Heart right ventricle (tissue), 16 donors: ENCODE results near the gene CKLF. TPM values are rescaled to one million over a fixed set of nuclear protein-coding genes. Genes with fewer than 3 reads are reported as not detected.

Experiments used
- ATAC-seq, 8 donors: fragments of 200-7000 bp; cut with Tn5 transposase; one replicate each; pipeline ENCODE4 v1.9.1; 2020; ENCODE audit warnings: mild to moderate bottlenecking in 8 of 8, moderate library complexity in 8 of 8, moderate number of reproducible peaks in 1 of 8
- DNase-seq, 2 donors: peaks; one replicate each; pipeline ENCODE4 v3.0.0-alpha.2; 2020
- H3K27ac ChIP-seq, 10 donors: fragments of 200-600 bp; sonication (generic) in 2 of 10; one replicate each; pipeline versions ENCODE4 v1.5.0 to v1.8.0; 2020 to 2022; ENCODE audit warnings: mild to moderate bottlenecking in 3 of 10
- H3K27me3 ChIP-seq, 7 donors: fragments of 200-600 bp; one replicate each; pipeline ENCODE4 v1.8.0; 2021 to 2022; ENCODE audit warnings: mild to moderate bottlenecking in 2 of 7
- H3K36me3 ChIP-seq, 9 donors: fragments of 200-600 bp; sonication (generic) in 1 of 9; one replicate each; pipeline versions ENCODE4 v1.5.0 to v1.8.0; 2020 to 2022; ENCODE audit warnings: mild to moderate bottlenecking in 2 of 9
- H3K4me1 ChIP-seq, 9 donors: fragments of 200-600 bp; sonication (generic) in 1 of 9; one replicate each; pipeline versions ENCODE4 v1.5.0 to v1.8.0; 2020 to 2022; ENCODE audit warnings: mild to moderate bottlenecking in 4 of 9
- H3K4me3 ChIP-seq, 10 donors: fragments of 200-600 bp; sonication (generic) in 2 of 10; one replicate each; pipeline versions ENCODE4 v1.5.0 to v1.8.0; 2020 to 2022; ENCODE audit warnings: mild to moderate bottlenecking in 7 of 10, moderate library complexity in 2 of 10
- H3K9me3 ChIP-seq, 11 donors: fragments of 200-600 bp in 10 of 11; sonication (generic) in 2 of 11; one replicate each; pipeline versions ENCODE4 v1.5.0 to v1.8.0; 2013 to 2022; ENCODE audit warnings: mild to moderate bottlenecking in 2 of 11, control low read depth in 1 of 11, moderate library complexity in 1 of 11
- CTCF ChIP-seq, 9 donors: fragments of 200-600 bp; sonication (generic) in 2 of 9; IDR thresholded peaks; one replicate each; pipeline versions ENCODE4 v1.5.0 to v1.8.0; 2021 to 2022; ENCODE audit warnings: antibody characterized with exemption in 9 of 9, mild to moderate bottlenecking in 5 of 9, moderate library complexity in 1 of 9
- WGBS, 2 donors: extraction: QIAGEN DNeasy Blood & Tissue Kit; methylation state at CpG; one replicate each; pipeline ENCODE4 v1.1.7; 2013; ENCODE audit warnings: inconsistent platforms in 1 of 2; 5-methylcytosine and 5-hydroxymethylcytosine counted together
- intact Hi-C, 10 donors: fragments of 100-400 bp; cut with DNase I; formaldehyde crosslinking; loops; one replicate each; pipeline versions ENCODE4 v1.11.1 to v1.14.2; 2022
- polyA plus RNA-seq, 2 donors: library from polyadenylated mRNA; stranded (reverse); fragments of 200-250 nt; gene quantifications; one replicate each; pipeline ENCODE4 v1.2.3, GENCODE V29; 2013
- total RNA-seq, 10 donors: library from RNA; stranded (reverse); fragmentation: NEBNext Ultra II Directional in 3 of 10; extraction: Animal tissue kit (Norgen Biotek cat#: 25700) in 3 of 10; gene quantifications; one replicate each; pipeline versions ENCODE4 v1.2.1 to v1.2.4, GENCODE V29; 2021 to 2023
- donor health status: Arrhythmogenic right ventricular cardiomyopathy.
- donor health status: ischemic (EF 13 %, LVEDD 7.1; RV severe dilation, severe dysfunction).
- donor health status: healthy with polysubstance abuse.
- donor health status: DM: no; HTN: yes; CAD: no.
- donor health status: DM: no; HTN: no; CAD: no.
- donor health status: ischemic (EF 25% LVEDD 6.9; RV normal size, moderate dysfunction).
- donor health status: ischemic (EF 25% LVEDD 5.7; RV mildly dilated, moderate dysfunction).
- donor health status: healthy.
- donor health status: DM: yes; HTN: yes; CAD: no.
- donor health status: Ischemic cardiomyopathy.
- donor health status: ischemic (EF 35%, LVEDD 5.7; RV mildly dilated, moderate dysfunction).
- donor health status: nonischemic (EF 11% LVEDD 7.7; RV severe dilation, severe dysfunction).
- donor health status: DM: yes; HTN: yes; CAD: no.
- donor health status: PGD.
- donor health status: ischemic (EF 29% LVEDD 5.4; RV normal size, mild dysfunction).
- donor health status: nonischemic (EF 23%, LVEDD 6.1; RV moderate dilation, normal function).

CKLF gene
- total and polyA plus RNA-seq, 12 donors: 1.6 to 24.1 (median 6.8) TPM

GRCh38 chr16:66554495-66554894 lies 2.1 kb downstream of the CKLF start:
- DNase-seq (no peak), ATAC-seq (no peak)
- H3K27me3 ChIP-seq: no peaks in the 10 kb centered on the region
- H3K4me3 ChIP-seq: peak overlapping the region in 1 of 10 donors; percentile 74
- peaks cover 0 to 27% (median 0%) of the 10 kb centered on the region in 9 donors for H3K36me3 ChIP-seq
- peaks cover 5 to 66% (median 38%) of the 10 kb centered on the region in 9 donors for H3K4me1 ChIP-seq
- 92 to 96% methylated on average over 6 of the region's 6 CpGs for WGBS, 2 donors
- TF ChIP-seq CTCF (IDR thresholded peaks at IDR 0.05): no peak
- peak overlapping the region in 1 of 10 donors; percentile 100 for H3K27ac ChIP-seq
- H3K9me3 ChIP-seq: no peaks in the 10 kb centered on the region
- intact Hi-C loops: loop anchor here in 5 of 10 donors (5.0 to 10.0 kb wide), 3 partner anchors 37 to 70 kb away; no protein-coding TSS in a partner anchor

- TF ChIP-seq CTCF (IDR thresholded peaks at IDR 0.05): no peak
- peaks cover 0 to 50% (median 0%) of the 10 kb centered on the region in 9 donors for H3K4me1 ChIP-seq
- H3K27me3 ChIP-seq: no peaks in the 10 kb centered on the region
- DNase-seq (no peak), ATAC-seq (no peak)
- H3K36me3 ChIP-seq: peaks cover 0 to 83% (median 0%) of the 10 kb centered on the region in 9 donors
- H3K4me3 ChIP-seq: no peak overlapping the region
- WGBS, 2 donors: 86 to 87% methylated on average over 1 of the region's 1 CpG
- no peak overlapping the region for H3K27ac ChIP-seq
- no peaks in the 10 kb centered on the region for H3K9me3 ChIP-seq
- intact Hi-C loops: no loop called here
Observed at GRCh38 chr16:66560107-66560506, 7.7 kb downstream of the CKLF start.

- H3K4me1 ChIP-seq: peaks cover 0 to 40% (median 0%) of the 10 kb centered on the region in 9 donors
- H3K9me3 ChIP-seq: no peaks in the 10 kb centered on the region
- peaks cover 0 to 97% (median 0%) of the 10 kb centered on the region in 9 donors for H3K36me3 ChIP-seq
- DNase-seq (no peak), ATAC-seq (no peak)
- 97 to 100% methylated on average over 3 of the region's 3 CpGs for WGBS, 2 donors
- H3K27ac ChIP-seq: peak overlapping the region in 1 of 10 donors; percentile 46
- intact Hi-C loops: no loop called here
- no peak for TF ChIP-seq CTCF (IDR thresholded peaks at IDR 0.05)
- no peak overlapping the region for H3K4me3 ChIP-seq
- no peaks in the 10 kb centered on the region for H3K27me3 ChIP-seq
Observed at GRCh38 chr16:66561381-66562080, 9.2 kb downstream of the CKLF start.

GRCh38 chr16:66562409-66562808 lies 10.0 kb downstream of the CKLF start:
- no peak for ATAC-seq
- peaks cover 0 to 40% (median 0%) of the 10 kb centered on the region in 9 donors for H3K4me1 ChIP-seq
- intact Hi-C loops: no loop called here
- H3K27me3 ChIP-seq: no peaks in the 10 kb centered on the region
- H3K36me3 ChIP-seq: peaks cover 0 to 99% (median 0%) of the 10 kb centered on the region in 9 donors
- H3K4me3 ChIP-seq: no peak overlapping the region
- WGBS, 2 donors: 87 to 89% methylated on average over 1 of the region's 1 CpG
- H3K9me3 ChIP-seq: peaks cover 0 to 3% (median 0%) of the 10 kb centered on the region in 11 donors
- peak in 3 of 9 donors; percentile 10 to 31 (median 17) for TF ChIP-seq CTCF (IDR thresholded peaks at IDR 0.05)
- no peak for DNase-seq
- no peak overlapping the region for H3K27ac ChIP-seq
